Endothelial cell of umbilical vein (primary cell): ENCODE results near the gene SULT2A1. TPM values are rescaled to one million over a fixed set of nuclear protein-coding genes. Genes with fewer than 3 reads are reported as not detected.
"Not testable (repeated sequence)": the region's sequence is repeated elsewhere in the genome, so short reads cannot be mapped to it uniquely, and the experiment has no call there.

ENCODE experiments used
- Bru-seq: library from RNA; stranded (reverse); fragments of 400-500 nt; gene quantifications from one replicate; lab custom pipeline; 2021; lab: Mats Ljungman, UMichigan
- BruChase-seq, 2 experiments: library from RNA; stranded (reverse); fragments of 400-500 nt; gene quantifications; one replicate each; lab custom pipeline; 2021; lab: Mats Ljungman, UMichigan
- BruUV-seq: library from RNA; stranded (reverse); fragments of 400-500 nt; replicated peaks from 2 replicates; lab custom pipeline; 2021; lab: Mats Ljungman, UMichigan
- CTCF ChIA-PET: fragments of 300-600, 350-600 bp; sonication (Branson Sonifier 250); formaldehyde crosslinking; loops from one replicate; lab custom pipeline; 2021; ENCODE audit warnings: antibody characterized with exemption, inconsistent platforms; lab: Charles Lee
- POLR2A ChIA-PET: fragments of 300-600, 350-600 bp; sonication (Branson Sonifier 250); formaldehyde crosslinking; loops from one replicate; lab custom pipeline; 2021; ENCODE audit warnings: antibody characterized with exemption, inconsistent platforms; lab: Charles Lee
- DNase-seq: peaks from one replicate; pipeline ENCODE4 v3.0.0-alpha.2; 2011; ENCODE audit warnings: low read depth, low spot score
- FAIRE-seq: peaks from 2 replicates; lab custom pipeline; 2011; peaks lifted over from hg19 to GRCh38; lab: Jason Lieb, UNC
- H2AFZ ChIP-seq: 2 replicates; pipeline ENCODE4 v1.6.0; 2012; ENCODE audit warnings: low read depth, low read length, control low read depth, inconsistent platforms
- H3K27ac ChIP-seq: 2 replicates; pipeline ENCODE4 v1.5.1; 2011; ENCODE audit warnings: low read depth, mild to moderate bottlenecking, control low read depth, low read length, moderate library complexity; ENCODE audit not compliant: insufficient read depth
- H3K27me3 ChIP-seq, 2 experiments: 2 replicates each; pipeline versions ENCODE4 v1.6.0 to v1.6.1; 2011; ENCODE audit warnings: low read length in 2 of 2, mixed read lengths in 1 of 2; ENCODE audit not compliant: control insufficient read depth in 2 of 2, insufficient read depth in 2 of 2
- H3K36me3 ChIP-seq, 2 experiments: 2 replicates in 1 of 2; 3 replicates in 1 of 2; pipeline ENCODE4 v1.5.1; 2011; ENCODE audit warnings: low read length in 2 of 2, mild to moderate bottlenecking in 1 of 2, moderate library complexity in 1 of 2; ENCODE audit not compliant: control insufficient read depth in 2 of 2, insufficient read depth in 2 of 2; ENCODE audit errors: extremely low read depth in 1 of 2
- H3K4me1 ChIP-seq: 3 replicates; pipeline ENCODE4 v1.5.1; 2011; ENCODE audit warnings: mild to moderate bottlenecking, low read length; ENCODE audit not compliant: control insufficient read depth, insufficient read depth; ENCODE audit errors: extremely low read depth
- H3K4me2 ChIP-seq: 2 replicates; pipeline ENCODE4 v1.6.1; 2011; ENCODE audit warnings: low read length, control low read depth, mixed read lengths; ENCODE audit not compliant: insufficient read depth
- H3K4me3 ChIP-seq, 3 experiments: fragments of 200-600 bp in 1 of 3; sonication (generic), shearing (Covaris generic) in 1 of 3; replicated peaks in 1 of 3; 2 replicates each; pipeline ENCODE4 v1.5.1; 2011 to 2016; ENCODE audit warnings: control low read depth in 3 of 3, low read length in 3 of 3, mild to moderate bottlenecking in 2 of 3, inconsistent platforms in 1 of 3, low read depth in 1 of 3, moderate library complexity in 1 of 3; ENCODE audit not compliant: insufficient read depth in 1 of 3
- H3K79me2 ChIP-seq: 2 replicates; pipeline ENCODE4 v1.6.0; 2012; ENCODE audit warnings: low read length, inconsistent platforms; ENCODE audit not compliant: control insufficient read depth, insufficient read depth
- H3K9ac ChIP-seq: replicated peaks from 2 replicates; pipeline ENCODE3; 2011; ENCODE audit warnings: low read length, control low read depth; ENCODE audit not compliant: insufficient read depth; ENCODE audit errors: extremely low read depth
- H3K9me1 ChIP-seq: replicated peaks from 3 replicates; pipeline ENCODE4 v1.6.0; 2011; ENCODE audit warnings: mild to moderate bottlenecking, low read length; ENCODE audit not compliant: control insufficient read depth, insufficient read depth; ENCODE audit errors: extremely low read depth
- H3K9me3 ChIP-seq: replicated peaks from 2 replicates; pipeline ENCODE4 v1.5.1; 2012; ENCODE audit warnings: low read length, inconsistent platforms; ENCODE audit not compliant: control insufficient read depth, insufficient read depth
- H4K20me1 ChIP-seq: replicated peaks from 2 replicates; pipeline ENCODE3; 2011; ENCODE audit warnings: mild to moderate bottlenecking, low read length; ENCODE audit not compliant: control insufficient read depth, insufficient read depth; ENCODE audit errors: extremely low read depth
- GATA2 ChIP-seq: IDR thresholded peaks from 2 replicates; pipeline ENCODE4 v1.7.0; 2011; ENCODE audit warnings: low read depth, mild to moderate bottlenecking, moderate library complexity, mixed read lengths, low read length; ENCODE audit not compliant: insufficient read length, insufficient read depth
- JUN ChIP-seq: IDR thresholded peaks from 2 replicates; pipeline ENCODE4 v1.6.1; 2011; ENCODE audit warnings: borderline replicate concordance, low read depth; ENCODE audit not compliant: insufficient read length, insufficient read depth
- dilution Hi-C: fragments of 300-500 bp; cut with MboI; formaldehyde crosslinking; loops from one replicate; pipeline ENCODE4 v1.15.0; 2019; ENCODE audit warnings: low sequenced_read_pairs; ENCODE audit not compliant: extremely low pct_ligation_motif_present
- intact Hi-C: fragments of 100-400 bp; cut with micrococcal nuclease; formaldehyde crosslinking; loops from one replicate; pipeline ENCODE4 v1.10.0; 2022
- long read RNA-seq: library from polyadenylated mRNA; stranded (forward); transcript quantifications from one replicate; pipeline ENCODE4 v2.0.0, GENCODE V29; 2021
- polyA minus RNA-seq, 3 experiments: library from RNA; depleted of rRNA, polyadenylated mRNA; stranded (reverse); fragments of >200 nt; gene quantifications; 1 replicate in 1 of 3; 2 replicates in 2 of 3; pipeline ENCODE4 v1.2.3, GENCODE V29; 2011
- polyA plus RNA-seq, 4 experiments: library from polyadenylated mRNA; depleted of rRNA in 3 of 4; stranded (reverse) in 3 of 4; unstranded in 1 of 4; fragments of >200 nt; gene quantifications; 2 replicates each; pipeline versions ENCODE4 v1.2.1 to v1.2.3, GENCODE V29; 2011 to 2012; ENCODE audit warnings: missing spikeins in 1 of 4
- total RNA-seq: library from RNA; stranded (reverse); gene quantifications from 2 replicates; pipeline ENCODE4 v1.2.3, GENCODE V29; 2021
- TF ChIP-seq, protein P1 (sequence below): IDR thresholded peaks from 2 replicates; pipeline ENCODE4 v1.6.1; 2011; ENCODE audit not compliant: insufficient read depth, insufficient read length
- TF ChIP-seq, protein P2 (sequence below), 2 donors: IDR thresholded peaks; 1 replicate in 1 of 2; 2 replicates in 1 of 2; pipeline ENCODE4 v1.5.1; 2011; ENCODE audit warnings: low read length in 2 of 2, mild to moderate bottlenecking in 2 of 2, moderate library complexity in 2 of 2, control low read depth in 1 of 2, inconsistent platforms in 1 of 2, low read depth in 1 of 2; ENCODE audit not compliant: insufficient read depth in 1 of 2; ENCODE audit errors: extremely low read depth in 1 of 2

The SULT2A1 gene, protein sequence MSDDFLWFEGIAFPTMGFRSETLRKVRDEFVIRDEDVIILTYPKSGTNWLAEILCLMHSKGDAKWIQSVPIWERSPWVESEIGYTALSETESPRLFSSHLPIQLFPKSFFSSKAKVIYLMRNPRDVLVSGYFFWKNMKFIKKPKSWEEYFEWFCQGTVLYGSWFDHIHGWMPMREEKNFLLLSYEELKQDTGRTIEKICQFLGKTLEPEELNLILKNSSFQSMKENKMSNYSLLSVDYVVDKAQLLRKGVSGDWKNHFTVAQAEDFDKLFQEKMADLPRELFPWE
- total RNA-seq (not detected in 2 replicates), polyA plus RNA-seq (not detected in 2 replicates), polyA minus RNA-seq (not detected in 2 replicates), Bru-seq, nascent RNA (not detected), BruChase-seq, experiment 1, labeled RNA remaining after a 6-hour chase (not detected), BruChase-seq, experiment 2, labeled RNA remaining after a 2-hour chase (not detected)
- not detected in 2 replicates for polyA plus RNA-seq (2011; cell fraction: cytosol; rRNA removed)
- not detected in 2 replicates for polyA plus RNA-seq (2011; cell fraction: nucleus; rRNA removed)
- not detected in 2 replicates for polyA plus RNA-seq (2012)
- not detected for polyA minus RNA-seq (2011; cell fraction: cytosol; rRNA and poly(A)+ RNA removed)
- polyA minus RNA-seq (2011; cell fraction: nucleus; rRNA and poly(A)+ RNA removed) = not detected in 2 replicates
- long read RNA-seq = 0 reads

- no peak within 1 kb of the TSS for H3K4me2 ChIP-seq
- DNase-seq (no peak), FAIRE-seq (no peak)
- no TSS peak for BruUV-seq
- H3K9me1 ChIP-seq = no peaks in the 10 kb centered on the region
- TF ChIP-seq, protein P1, sequence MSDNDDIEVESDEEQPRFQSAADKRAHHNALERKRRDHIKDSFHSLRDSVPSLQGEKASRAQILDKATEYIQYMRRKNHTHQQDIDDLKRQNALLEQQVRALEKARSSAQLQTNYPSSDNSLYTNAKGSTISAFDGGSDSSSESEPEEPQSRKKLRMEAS = no peak
- TF ChIP-seq, protein P2, sequence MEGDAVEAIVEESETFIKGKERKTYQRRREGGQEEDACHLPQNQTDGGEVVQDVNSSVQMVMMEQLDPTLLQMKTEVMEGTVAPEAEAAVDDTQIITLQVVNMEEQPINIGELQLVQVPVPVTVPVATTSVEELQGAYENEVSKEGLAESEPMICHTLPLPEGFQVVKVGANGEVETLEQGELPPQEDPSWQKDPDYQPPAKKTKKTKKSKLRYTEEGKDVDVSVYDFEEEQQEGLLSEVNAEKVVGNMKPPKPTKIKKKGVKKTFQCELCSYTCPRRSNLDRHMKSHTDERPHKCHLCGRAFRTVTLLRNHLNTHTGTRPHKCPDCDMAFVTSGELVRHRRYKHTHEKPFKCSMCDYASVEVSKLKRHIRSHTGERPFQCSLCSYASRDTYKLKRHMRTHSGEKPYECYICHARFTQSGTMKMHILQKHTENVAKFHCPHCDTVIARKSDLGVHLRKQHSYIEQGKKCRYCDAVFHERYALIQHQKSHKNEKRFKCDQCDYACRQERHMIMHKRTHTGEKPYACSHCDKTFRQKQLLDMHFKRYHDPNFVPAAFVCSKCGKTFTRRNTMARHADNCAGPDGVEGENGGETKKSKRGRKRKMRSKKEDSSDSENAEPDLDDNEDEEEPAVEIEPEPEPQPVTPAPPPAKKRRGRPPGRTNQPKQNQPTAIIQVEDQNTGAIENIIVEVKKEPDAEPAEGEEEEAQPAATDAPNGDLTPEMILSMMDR (IDR thresholded peaks at IDR 0.05; ENCODE audit: extremely low read depth in 1 of 2, insufficient read depth in 1 of 2, low read depth in 1 of 2, low read length in 2 of 2) = no peak
- TF ChIP-seq JUN (no peak), GATA2 (no peak)
- no peak within 1 kb of the TSS for H3K27ac ChIP-seq
- intact Hi-C loops (no loop called here), dilution Hi-C loops (no loop called here)
- H2AFZ ChIP-seq = no peak within 1 kb of the TSS
- H3K9me3 ChIP-seq = no peaks in the 10 kb centered on the region
- H4K20me1 ChIP-seq = no peaks in the 10 kb centered on the region
- no peaks in the 10 kb centered on the region for H3K4me1 ChIP-seq
- no peak within 1 kb of the TSS for H3K4me3 ChIP-seq
- CTCF ChIA-PET = no interaction called here
- no peak within 1 kb of the TSS for H3K9ac ChIP-seq
- no peaks in the 10 kb centered on the region for H3K79me2 ChIP-seq
- POLR2A ChIA-PET = no interaction called here
- H3K36me3 ChIP-seq = no peaks in the 10 kb centered on the region
- H3K27me3 ChIP-seq = no peaks in the 10 kb centered on the region
Measured at GRCh38 chr19:47886010-47886559, at the start of gene SULT2A1. TSS of gene SULT2A1 (minus strand) at chr19:47886315. CDS start at chr19:47886257, 58 bp downstream.

- dilution Hi-C loops, DNase-seq, BruUV-seq: not testable (repeated sequence)
Measured at GRCh38 chr19:47928581-47928980, 42.5 kb upstream of the SULT2A1 start.

DNA sequence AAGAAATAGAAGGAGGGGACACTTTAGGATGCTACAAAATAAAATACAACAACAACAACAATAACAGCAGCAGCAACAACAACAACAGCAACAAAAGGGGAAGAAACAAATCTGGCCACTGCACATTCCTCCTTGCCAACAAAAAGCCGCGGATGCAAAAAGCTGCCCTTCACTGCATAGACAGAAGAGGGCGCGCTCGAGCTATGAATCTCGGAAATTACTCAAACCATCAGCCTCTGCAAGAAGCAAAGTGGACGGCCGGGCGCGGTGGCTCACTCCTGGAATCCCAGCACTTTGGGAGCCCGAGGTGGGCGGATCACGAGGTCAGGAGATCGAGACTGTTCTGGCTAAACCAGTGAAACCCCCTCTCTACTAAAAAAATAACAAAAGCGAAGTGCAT is 34.0 kb upstream of the SULT2A1 start:
- H3K9me1 ChIP-seq, H3K27me3 ChIP-seq, H2AFZ ChIP-seq, H3K4me2 ChIP-seq, POLR2A ChIA-PET, CTCF ChIA-PET, H4K20me1 ChIP-seq, BruUV-seq, H3K9ac ChIP-seq, H3K4me3 ChIP-seq, intact Hi-C loops, H3K79me2 ChIP-seq, DNase-seq, H3K27ac ChIP-seq, H3K4me1 ChIP-seq, H3K36me3 ChIP-seq, H3K9me3 ChIP-seq, dilution Hi-C loops: not testable (repeated sequence)
- peak; percentile 47 for FAIRE-seq

More at GRCh38 chr19:47928581-47928980, 42.5 kb upstream of the SULT2A1 start:
- H3K9me1 ChIP-seq, CTCF ChIA-PET, POLR2A ChIA-PET, H3K27me3 ChIP-seq, H3K9me3 ChIP-seq, H3K4me2 ChIP-seq, H3K4me3 ChIP-seq, H3K36me3 ChIP-seq, H3K79me2 ChIP-seq, H3K4me1 ChIP-seq, H2AFZ ChIP-seq, H3K9ac ChIP-seq, intact Hi-C loops, H3K27ac ChIP-seq, H4K20me1 ChIP-seq, FAIRE-seq: not testable (repeated sequence)
